Measurements from ENCODE around the gene RAB3IL1.

RAB3IL1 gene

GRCh38 chr11:61926235-61926634 is 8.9 kb upstream of the RAB3IL1 start:
- DNase-seq (ENCODE audit: low read depth) = no peak
- no peak for TF ChIP-seq CTCF (IDR thresholded peaks at IDR 0.05; ENCODE audit: control insufficient read depth, insufficient read depth, low read depth, low read length, missing control alignments)
- no peak overlapping the region for H3K4me3 ChIP-seq (ENCODE audit: control insufficient read depth, low read depth, low read length)

GRCh38 chr11:61925736-61926135 is 8.4 kb upstream of the RAB3IL1 start:
- H3K4me3 ChIP-seq (ENCODE audit: control insufficient read depth, low read depth, low read length) = no peak overlapping the region
- TF ChIP-seq CTCF (IDR thresholded peaks at IDR 0.05; ENCODE audit: control insufficient read depth, insufficient read depth, low read depth, low read length, missing control alignments) = no peak
- DNase-seq (ENCODE audit: low read depth) = no peak

- no peak for TF ChIP-seq CTCF (IDR thresholded peaks at IDR 0.05; ENCODE audit: control insufficient read depth, insufficient read depth, low read depth, low read length, missing control alignments)
- H3K4me3 ChIP-seq (ENCODE audit: control insufficient read depth, low read depth, low read length) = no peak overlapping the region
- no peak for DNase-seq (ENCODE audit: low read depth)
Observed at GRCh38 chr11:61924064-61924455, 6.7 kb upstream of the RAB3IL1 start.

GRCh38 chr11:61923166-61924063 is 6.0 kb upstream of the RAB3IL1 start:
- no peak for DNase-seq (ENCODE audit: low read depth)
- no peak overlapping the region for H3K4me3 ChIP-seq (ENCODE audit: control insufficient read depth, low read depth, low read length)
- no peak for TF ChIP-seq CTCF (IDR thresholded peaks at IDR 0.05; ENCODE audit: control insufficient read depth, insufficient read depth, low read depth, low read length, missing control alignments)

GRCh38 chr11:61922539-61922938 is 5.2 kb upstream of the RAB3IL1 start:
- DNase-seq (ENCODE audit: low read depth) = peak; percentile 42
- no peak overlapping the region for H3K4me3 ChIP-seq (ENCODE audit: control insufficient read depth, low read depth, low read length)
- no peak for TF ChIP-seq CTCF (IDR thresholded peaks at IDR 0.05; ENCODE audit: control insufficient read depth, insufficient read depth, low read depth, low read length, missing control alignments)

- H3K4me3 ChIP-seq (ENCODE audit: control insufficient read depth, low read depth, low read length) = no peak overlapping the region
- no peak for DNase-seq (ENCODE audit: low read depth)
- no peak for TF ChIP-seq CTCF (IDR thresholded peaks at IDR 0.05; ENCODE audit: control insufficient read depth, insufficient read depth, low read depth, low read length, missing control alignments)
Observed at GRCh38 chr11:61921446-61921845, 4.1 kb upstream of the RAB3IL1 start.

All from AG09309 (cell line).